HepG2 (cell line): ENCODE results near the gene QRICH2. TPM values are rescaled to one million over a fixed set of nuclear protein-coding genes. Genes with fewer than 3 reads are reported as not detected.

ENCODE experiments used
- AHR ChIP-seq: IDR thresholded peaks from 2 replicates; pipeline ENCODE4 v1.6.1; 2018; ENCODE audit warnings: missing genetic modification reagents, missing compliant biosample characterization
- ATF2 ChIP-seq: sonication (generic); formaldehyde crosslinking; IDR thresholded peaks from 2 replicates; pipeline ENCODE4 v1.4.0; 2020; ENCODE audit warnings: missing genetic modification reagents
- ETV5 ChIP-seq: IDR thresholded peaks from 2 replicates; pipeline ENCODE4 v1.6.1; 2018; ENCODE audit warnings: missing biosample characterization, missing genetic modification reagents, inconsistent platforms, borderline replicate concordance
- GTF3A ChIP-seq: sonication (generic); formaldehyde crosslinking; conservative IDR thresholded peaks from 2 replicates; pipeline ENCODE4 v1.4.0; 2020; ENCODE audit warnings: mild to moderate bottlenecking, missing genetic modification reagents
- KAT7 ChIP-seq: IDR thresholded peaks from 2 replicates; pipeline ENCODE4 v1.6.1; 2018; ENCODE audit warnings: borderline replicate concordance, missing compliant biosample characterization
- MYC ChIP-seq: sonication (generic); formaldehyde crosslinking; IDR thresholded peaks from 2 replicates; pipeline ENCODE4 v1.9.0; 2021; ENCODE audit warnings: missing genetic modification reagents, borderline replicate concordance
- MYNN ChIP-seq: sonication (generic); formaldehyde crosslinking; IDR thresholded peaks from 2 replicates; pipeline ENCODE4 v1.4.0; 2020; ENCODE audit warnings: mild to moderate bottlenecking, low read depth, missing genetic modification reagents
- RBM22 ChIP-seq: fragments of 200-400 bp; formaldehyde crosslinking; optimal IDR thresholded peaks from 2 replicates; pipeline ENCODE3; 2017; ENCODE audit warnings: mild to moderate bottlenecking, low read length, moderate library complexity
- SIX4 ChIP-seq: sonication (generic); formaldehyde crosslinking; IDR thresholded peaks from 2 replicates; pipeline ENCODE4 v1.4.0; 2020; ENCODE audit warnings: missing genetic modification reagents
- UBTF ChIP-seq: sonication (generic); formaldehyde crosslinking; IDR thresholded peaks from 2 replicates; pipeline ENCODE4 v1.4.0; 2020; ENCODE audit warnings: mild to moderate bottlenecking, missing genetic modification reagents
- YY1 ChIP-seq: IDR thresholded peaks from 2 replicates; pipeline ENCODE4 v1.6.1; 2011; ENCODE audit warnings: low read length, low read depth, moderate library complexity, mild to moderate bottlenecking; ENCODE audit not compliant: insufficient read depth, insufficient replicate concordance
- ZNF326 ChIP-seq: sonication (generic); formaldehyde crosslinking; IDR thresholded peaks from 2 replicates; pipeline ENCODE4 v1.4.0; 2020; ENCODE audit warnings: missing genetic modification reagents, borderline replicate concordance
- ZNF543 ChIP-seq: sonication (generic); formaldehyde crosslinking; IDR thresholded peaks from 2 replicates; pipeline ENCODE4 v1.4.0; 2020; ENCODE audit warnings: mild to moderate bottlenecking, missing genetic modification reagents
- ZNF563 ChIP-seq: sonication (generic); formaldehyde crosslinking; IDR thresholded peaks from 2 replicates; pipeline ENCODE4 v1.8.0; 2022; ENCODE audit warnings: mild to moderate bottlenecking, moderate library complexity, missing genetic modification reagents
- ZNF670 ChIP-seq: sonication (generic); formaldehyde crosslinking; IDR thresholded peaks from 2 replicates; pipeline ENCODE4 v1.8.0; 2022; ENCODE audit warnings: mild to moderate bottlenecking, missing genetic modification reagents, borderline replicate concordance
- ZNF713 ChIP-seq: sonication (generic); formaldehyde crosslinking; IDR thresholded peaks from 2 replicates; pipeline ENCODE4 v1.4.0; 2020; ENCODE audit warnings: mild to moderate bottlenecking, missing genetic modification reagents
- ZSCAN30 ChIP-seq: sonication (generic); formaldehyde crosslinking; IDR thresholded peaks from 2 replicates; pipeline ENCODE4 v1.5.0; 2020; ENCODE audit warnings: mild to moderate bottlenecking, missing genetic modification reagents
- polyA plus RNA-seq, 8 experiments: library from polyadenylated mRNA; depleted of rRNA in 3 of 8; stranded (reverse) in 7 of 8; unstranded in 1 of 8; fragments of >200 nt; fragmentation: Illumina TruSeq in 4 of 8; extraction: Trizol in 4 of 8; gene quantifications; 2 replicates each; pipeline versions ENCODE4 v1.2.1 to v1.2.3, GENCODE V29; 2011 to 2016; ENCODE audit warnings: low read depth in 4 of 8, missing spikeins in 1 of 8, mixed read lengths in 1 of 8; ENCODE audit not compliant: insufficient read depth in 1 of 8
- total RNA-seq, 5 experiments: library from RNA; depleted of rRNA; stranded (reverse); fragments of >200 nt; fragmentation: Illumina TruSeq; extraction: Trizol; gene quantifications; 2 replicates each; pipeline ENCODE4 v1.2.3, GENCODE V29; 2016; ENCODE audit warnings: low read depth in 1 of 5
- TF ChIP-seq, protein P1 (sequence below): IDR thresholded peaks from 2 replicates; pipeline ENCODE4 v1.6.1; 2018; ENCODE audit warnings: missing genetic modification reagents, mild to moderate bottlenecking, missing compliant biosample characterization
- TF ChIP-seq, protein P2 (sequence below): sonication (generic); formaldehyde crosslinking; IDR thresholded peaks from 2 replicates; pipeline ENCODE4 v1.5.1; 2020; ENCODE audit warnings: mild to moderate bottlenecking, missing genetic modification reagents, borderline replicate concordance

The QRICH2 gene
- total and polyA plus RNA-seq, 2 of the 13 experiments (the other 11 are each of a cell fraction or from before 2014, with no cell fraction given) = 3.7 to 5.7 TPM

GRCh38 chr17:76265624-76266243, 42.3 kb downstream of the QRICH2 start (continued):
- TF ChIP-seq, protein P1, sequence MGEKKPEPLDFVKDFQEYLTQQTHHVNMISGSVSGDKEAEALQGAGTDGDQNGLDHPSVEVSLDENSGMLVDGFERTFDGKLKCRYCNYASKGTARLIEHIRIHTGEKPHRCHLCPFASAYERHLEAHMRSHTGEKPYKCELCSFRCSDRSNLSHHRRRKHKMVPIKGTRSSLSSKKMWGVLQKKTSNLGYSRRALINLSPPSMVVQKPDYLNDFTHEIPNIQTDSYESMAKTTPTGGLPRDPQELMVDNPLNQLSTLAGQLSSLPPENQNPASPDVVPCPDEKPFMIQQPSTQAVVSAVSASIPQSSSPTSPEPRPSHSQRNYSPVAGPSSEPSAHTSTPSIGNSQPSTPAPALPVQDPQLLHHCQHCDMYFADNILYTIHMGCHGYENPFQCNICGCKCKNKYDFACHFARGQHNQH (CRISPR knock-in tag) = no peak
- TF ChIP-seq, protein P2, sequence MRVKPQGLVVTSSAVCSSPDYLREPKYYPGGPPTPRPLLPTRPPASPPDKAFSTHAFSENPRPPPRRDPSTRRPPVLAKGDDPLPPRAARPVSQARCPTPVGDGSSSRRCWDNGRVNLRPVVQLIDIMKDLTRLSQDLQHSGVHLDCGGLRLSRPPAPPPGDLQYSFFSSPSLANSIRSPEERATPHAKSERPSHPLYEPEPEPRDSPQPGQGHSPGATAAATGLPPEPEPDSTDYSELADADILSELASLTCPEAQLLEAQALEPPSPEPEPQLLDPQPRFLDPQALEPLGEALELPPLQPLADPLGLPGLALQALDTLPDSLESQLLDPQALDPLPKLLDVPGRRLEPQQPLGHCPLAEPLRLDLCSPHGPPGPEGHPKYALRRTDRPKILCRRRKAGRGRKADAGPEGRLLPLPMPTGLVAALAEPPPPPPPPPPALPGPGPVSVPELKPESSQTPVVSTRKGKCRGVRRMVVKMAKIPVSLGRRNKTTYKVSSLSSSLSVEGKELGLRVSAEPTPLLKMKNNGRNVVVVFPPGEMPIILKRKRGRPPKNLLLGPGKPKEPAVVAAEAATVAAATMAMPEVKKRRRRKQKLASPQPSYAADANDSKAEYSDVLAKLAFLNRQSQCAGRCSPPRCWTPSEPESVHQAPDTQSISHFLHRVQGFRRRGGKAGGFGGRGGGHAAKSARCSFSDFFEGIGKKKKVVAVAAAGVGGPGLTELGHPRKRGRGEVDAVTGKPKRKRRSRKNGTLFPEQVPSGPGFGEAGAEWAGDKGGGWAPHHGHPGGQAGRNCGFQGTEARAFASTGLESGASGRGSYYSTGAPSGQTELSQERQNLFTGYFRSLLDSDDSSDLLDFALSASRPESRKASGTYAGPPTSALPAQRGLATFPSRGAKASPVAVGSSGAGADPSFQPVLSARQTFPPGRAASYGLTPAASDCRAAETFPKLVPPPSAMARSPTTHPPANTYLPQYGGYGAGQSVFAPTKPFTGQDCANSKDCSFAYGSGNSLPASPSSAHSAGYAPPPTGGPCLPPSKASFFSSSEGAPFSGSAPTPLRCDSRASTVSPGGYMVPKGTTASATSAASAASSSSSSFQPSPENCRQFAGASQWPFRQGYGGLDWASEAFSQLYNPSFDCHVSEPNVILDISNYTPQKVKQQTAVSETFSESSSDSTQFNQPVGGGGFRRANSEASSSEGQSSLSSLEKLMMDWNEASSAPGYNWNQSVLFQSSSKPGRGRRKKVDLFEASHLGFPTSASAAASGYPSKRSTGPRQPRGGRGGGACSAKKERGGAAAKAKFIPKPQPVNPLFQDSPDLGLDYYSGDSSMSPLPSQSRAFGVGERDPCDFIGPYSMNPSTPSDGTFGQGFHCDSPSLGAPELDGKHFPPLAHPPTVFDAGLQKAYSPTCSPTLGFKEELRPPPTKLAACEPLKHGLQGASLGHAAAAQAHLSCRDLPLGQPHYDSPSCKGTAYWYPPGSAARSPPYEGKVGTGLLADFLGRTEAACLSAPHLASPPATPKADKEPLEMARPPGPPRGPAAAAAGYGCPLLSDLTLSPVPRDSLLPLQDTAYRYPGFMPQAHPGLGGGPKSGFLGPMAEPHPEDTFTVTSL (CRISPR knock-in tag) = no peak
- TF ChIP-seq AHR (CRISPR knock-in tag) (no peak; the same call in 1 of the 2 replicates), MYNN (CRISPR knock-in tag) (no peak), YY1 (peak; percentile 95), ZNF713 (no peak), ATF2 (CRISPR knock-in tag) (no peak), GTF3A (CRISPR knock-in tag) (no peak), RBM22 (no peak), ZNF543 (CRISPR knock-in tag) (no peak), ZNF563 (no peak), ZNF670 (CRISPR knock-in tag) (no peak), SIX4 (CRISPR knock-in tag) (no peak), ETV5 (CRISPR knock-in tag) (peak; percentile 40; the same call in 1 of the 2 replicates), UBTF (CRISPR knock-in tag) (peak; percentile 26; the same call in 1 of the 2 replicates), ZSCAN30 (CRISPR knock-in tag) (no peak), ZNF326 (CRISPR knock-in tag) (no peak), MYC (peak; percentile 48; the same call in 1 of the 2 replicates), KAT7 (CRISPR knock-in tag) (no peak)
